ENCODE results near the gene HAPLN3. TPM values are rescaled to one million over a fixed set of nuclear protein-coding genes. Genes with fewer than 3 reads are reported as not detected.

The HAPLN3 gene
- total RNA-seq, 4 donors from 2014 or later, result 4.5 to 7.0 (median 5.1) TPM

DNA sequence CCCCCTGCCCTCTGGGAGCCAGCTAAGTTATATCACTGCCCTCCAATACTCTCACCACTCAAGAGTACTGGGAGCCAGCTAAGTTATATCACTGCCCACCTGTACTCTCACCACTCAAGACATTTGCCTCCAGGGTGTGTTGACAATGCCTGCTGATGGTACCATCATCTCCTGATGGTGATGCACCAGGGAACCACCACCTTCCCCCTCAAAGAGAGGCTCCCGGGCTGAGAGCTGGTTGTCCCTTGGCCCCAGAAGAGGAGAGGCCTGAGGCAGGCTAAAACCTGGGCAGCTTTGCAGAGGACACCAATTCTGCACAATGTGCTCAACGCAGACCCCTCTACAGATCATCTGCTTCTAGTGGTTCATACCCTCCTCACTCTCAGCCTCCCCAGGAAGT lies 7.5 kb upstream of the HAPLN3 start:
- 86 to 93% methylated on average over 2 of the region's 2 CpGs for WGBS, 2 donors
- H3K4me3 ChIP-seq (ENCODE audit: low read depth, poor library complexity, severe bottlenecking), result no peak overlapping the region
- TF ChIP-seq, protein P1, sequence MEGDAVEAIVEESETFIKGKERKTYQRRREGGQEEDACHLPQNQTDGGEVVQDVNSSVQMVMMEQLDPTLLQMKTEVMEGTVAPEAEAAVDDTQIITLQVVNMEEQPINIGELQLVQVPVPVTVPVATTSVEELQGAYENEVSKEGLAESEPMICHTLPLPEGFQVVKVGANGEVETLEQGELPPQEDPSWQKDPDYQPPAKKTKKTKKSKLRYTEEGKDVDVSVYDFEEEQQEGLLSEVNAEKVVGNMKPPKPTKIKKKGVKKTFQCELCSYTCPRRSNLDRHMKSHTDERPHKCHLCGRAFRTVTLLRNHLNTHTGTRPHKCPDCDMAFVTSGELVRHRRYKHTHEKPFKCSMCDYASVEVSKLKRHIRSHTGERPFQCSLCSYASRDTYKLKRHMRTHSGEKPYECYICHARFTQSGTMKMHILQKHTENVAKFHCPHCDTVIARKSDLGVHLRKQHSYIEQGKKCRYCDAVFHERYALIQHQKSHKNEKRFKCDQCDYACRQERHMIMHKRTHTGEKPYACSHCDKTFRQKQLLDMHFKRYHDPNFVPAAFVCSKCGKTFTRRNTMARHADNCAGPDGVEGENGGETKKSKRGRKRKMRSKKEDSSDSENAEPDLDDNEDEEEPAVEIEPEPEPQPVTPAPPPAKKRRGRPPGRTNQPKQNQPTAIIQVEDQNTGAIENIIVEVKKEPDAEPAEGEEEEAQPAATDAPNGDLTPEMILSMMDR (IDR thresholded peaks at IDR 0.05), result no peak
- TF ChIP-seq POLR2A (IDR thresholded peaks at IDR 0.05), result no peak
- intact Hi-C loops (cut with DNase I; ENCODE audit: low total_unique reads), result loop anchor here (5.0 kb wide), 1 partner anchor 274 kb away; no protein-coding TSS in a partner anchor
- no peak for DNase-seq (ENCODE audit: low spot score in 2 of 2)

DNA sequence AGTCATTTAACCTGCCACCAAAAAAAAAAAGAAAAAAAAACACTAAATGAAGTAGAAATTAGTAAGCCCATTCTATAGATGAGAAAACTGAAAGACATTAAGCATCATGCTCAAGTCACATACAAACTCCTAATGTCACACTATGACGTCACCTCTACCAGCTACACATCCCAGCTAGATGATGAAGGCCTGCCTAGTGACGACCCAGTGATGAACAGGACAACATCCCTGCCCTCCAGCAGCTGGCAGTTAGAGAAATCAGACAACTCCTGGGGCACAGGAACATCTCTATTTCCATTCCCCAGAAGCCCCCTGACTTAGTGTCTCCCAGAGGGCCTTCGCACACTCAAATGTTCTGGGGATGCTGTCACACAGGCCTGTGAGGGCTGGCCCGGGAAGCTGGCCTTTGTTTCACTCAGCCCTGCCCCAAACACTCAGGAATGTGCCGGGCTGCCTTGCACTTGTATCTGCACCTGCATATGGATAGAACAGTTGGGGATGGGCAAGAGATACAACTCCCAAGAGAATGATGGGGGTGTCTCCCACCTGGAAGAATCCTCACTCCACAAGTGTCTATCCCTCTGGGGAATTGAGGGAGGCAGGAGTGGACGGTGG lies 7.0 kb upstream of the HAPLN3 start:
- WGBS, 2 donors, result 72% methylated on average over 6 of the region's 6 CpGs
- TF ChIP-seq, protein P1 (IDR thresholded peaks at IDR 0.05), result no peak
- TF ChIP-seq POLR2A (IDR thresholded peaks at IDR 0.05), result no peak

GRCh38 chr15:88901508-88902220 lies 6.3 kb upstream of the HAPLN3 start:
- WGBS, 2 donors, result 89% methylated on average over 10 to 15 of the region's 15 CpGs
- intact Hi-C loops (cut with DNase I; ENCODE audit: low total_unique reads), result loop anchor here (2.0 to 5.0 kb wide), 2 partner anchors 117 to 276 kb away; no protein-coding TSS in a partner anchor
- no peak overlapping the region for H3K4me3 ChIP-seq (ENCODE audit: low read depth, poor library complexity, severe bottlenecking)
- no peak for TF ChIP-seq POLR2A (IDR thresholded peaks at IDR 0.05)
- TF ChIP-seq, protein P1 (IDR thresholded peaks at IDR 0.05), result no peak
- no peak for DNase-seq (ENCODE audit: low spot score in 2 of 2)

More for the DNA sequence above, 7.0 kb upstream of the HAPLN3 start:
- intact Hi-C loops (cut with DNase I; ENCODE audit: low total_unique reads), result loop anchor here (5.0 kb wide), 1 partner anchor 275 kb away; no protein-coding TSS in a partner anchor
- no peak for DNase-seq (ENCODE audit: low spot score in 2 of 2)
- H3K4me3 ChIP-seq (ENCODE audit: low read depth, poor library complexity, severe bottlenecking), result no peak overlapping the region

DNA sequence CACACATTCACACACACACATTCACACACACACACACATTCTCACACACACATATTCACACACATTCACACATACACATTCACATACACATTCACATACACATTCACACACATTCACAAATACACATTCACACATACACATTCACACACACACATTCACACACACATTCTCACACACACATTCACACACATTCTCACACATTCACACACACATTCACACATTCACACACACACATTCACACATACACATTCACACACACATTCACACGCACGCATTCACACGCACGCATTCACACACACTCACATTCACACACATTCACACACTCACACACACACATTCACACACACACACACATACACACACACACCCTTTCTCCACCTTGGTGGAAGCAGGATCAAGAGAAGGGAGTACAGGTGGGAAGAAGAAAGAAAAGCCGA lies 5.7 kb upstream of the HAPLN3 start:
- 73 to 88% methylated on average over 5 of the region's 5 CpGs for WGBS, 2 donors
- DNase-seq (ENCODE audit: low spot score in 2 of 2), result no peak
- intact Hi-C loops (cut with DNase I; ENCODE audit: low total_unique reads), result loop anchor here (2.0 to 5.0 kb wide), 2 partner anchors 118 to 276 kb away; no protein-coding TSS in a partner anchor
- TF ChIP-seq, protein P1 (IDR thresholded peaks at IDR 0.05), result no peak
- no peak for TF ChIP-seq POLR2A (IDR thresholded peaks at IDR 0.05)
- no peak overlapping the region for H3K4me3 ChIP-seq (ENCODE audit: low read depth, poor library complexity, severe bottlenecking)

DNA sequence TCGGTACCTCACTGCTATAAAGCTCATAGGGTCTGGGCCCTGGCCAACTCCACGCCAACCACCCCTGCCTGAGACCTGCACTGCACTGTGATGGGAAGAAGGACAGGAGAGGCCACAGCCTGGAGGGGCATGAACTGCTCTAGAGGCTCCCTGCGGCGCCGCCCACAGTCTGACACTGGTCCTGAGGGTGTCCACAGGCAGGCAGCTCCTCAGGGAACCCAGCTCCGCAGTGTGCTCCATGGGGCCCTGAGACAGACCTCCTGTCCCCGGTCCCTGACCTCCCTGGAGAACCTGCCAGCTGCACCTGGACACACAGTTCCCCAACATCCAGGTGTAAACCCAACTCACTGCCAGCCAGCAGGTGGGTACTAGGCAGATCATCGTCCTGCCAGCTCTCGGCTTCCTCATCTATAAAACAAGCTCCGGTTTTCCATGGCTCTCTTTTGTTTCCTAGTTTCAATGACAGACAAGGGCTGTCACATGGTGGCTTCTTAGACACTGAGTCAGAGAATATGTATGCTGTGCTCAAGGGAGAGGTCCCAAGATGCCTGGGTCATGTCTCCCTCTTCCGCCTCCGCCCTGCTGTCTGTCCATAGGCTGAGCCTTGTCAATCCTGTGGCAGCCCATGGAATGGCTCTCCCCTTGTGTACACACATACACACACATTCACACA lies 5.1 kb upstream of the HAPLN3 start:
- intact Hi-C loops (cut with DNase I; ENCODE audit: low total_unique reads), result loop anchor here (2.0 to 5.0 kb wide), 2 partner anchors 118 to 277 kb away; no protein-coding TSS in a partner anchor
- no peak for DNase-seq (ENCODE audit: low spot score in 2 of 2)
- WGBS, 2 donors, result 74 to 86% methylated on average over 12 of the region's 12 CpGs
- no peak overlapping the region for H3K4me3 ChIP-seq (ENCODE audit: low read depth, poor library complexity, severe bottlenecking)
- no peak for TF ChIP-seq POLR2A (IDR thresholded peaks at IDR 0.05)
- TF ChIP-seq, protein P1 (IDR thresholded peaks at IDR 0.05), result no peak
